GM19193 (cell line): ENCODE data around the gene KIAA0825.

Source experiments
- POLR2A ChIP-seq: IDR thresholded peaks from 4 replicates; pipeline ENCODE4 v1.6.1; 2011; ENCODE audit not compliant: insufficient read depth, insufficient read length; ENCODE audit errors: extremely low read depth

The KIAA0825 gene

DNA sequence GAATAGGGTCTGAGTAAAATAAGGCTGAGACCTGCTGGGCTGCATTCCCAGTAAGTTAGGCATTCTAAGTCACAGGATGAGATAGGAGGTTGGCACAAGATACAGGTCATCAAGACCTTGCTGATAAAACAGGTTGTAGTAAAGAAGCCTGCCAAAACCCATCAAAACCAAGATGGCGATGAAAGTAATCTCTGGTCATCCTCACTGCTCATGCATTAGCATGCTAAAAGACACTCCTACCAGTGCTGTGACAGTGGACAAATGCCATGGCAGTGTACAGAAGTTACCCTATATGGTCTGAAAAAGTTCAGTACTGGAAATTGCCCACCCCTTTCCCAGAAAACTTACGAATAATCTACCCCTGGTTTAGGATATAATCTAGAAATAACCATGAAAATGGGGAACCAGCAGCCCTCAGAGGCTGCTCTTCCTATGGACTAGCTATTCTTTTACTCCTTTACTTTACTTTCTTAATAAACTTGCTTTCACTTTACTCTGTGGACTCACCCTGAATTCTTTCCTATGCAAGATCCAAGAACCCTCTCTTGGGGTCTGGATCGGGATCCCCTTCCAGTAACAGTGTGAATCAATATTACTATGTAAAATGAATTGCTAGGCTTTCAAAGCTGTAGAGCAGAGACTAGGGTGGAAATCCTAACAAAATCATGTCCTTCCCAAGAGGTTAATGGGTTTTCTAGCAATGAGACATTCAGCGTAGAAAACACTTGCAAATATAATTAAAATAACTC, 257.8 kb downstream of the KIAA0825 start:
- TF ChIP-seq POLR2A: no peak

DNA sequence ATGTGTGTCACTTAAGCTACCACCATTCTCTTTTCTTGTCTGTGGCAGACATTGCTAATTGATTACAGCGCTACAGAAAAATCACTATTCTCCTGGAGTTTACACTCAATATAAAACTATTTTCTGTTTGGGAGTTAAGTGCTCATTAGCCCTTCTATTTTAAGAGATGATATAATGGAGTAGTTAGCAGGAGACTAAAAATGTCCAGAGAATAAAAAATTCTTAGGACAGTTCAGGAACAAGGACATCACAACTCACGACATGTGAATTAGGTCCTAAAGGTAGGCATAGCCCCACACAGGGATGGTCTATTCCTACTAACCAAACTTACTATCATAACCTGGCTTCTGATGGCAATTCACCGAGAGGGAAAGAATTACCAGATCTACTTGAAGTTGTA, 258.5 kb downstream of the KIAA0825 start:
- TF ChIP-seq POLR2A: no peak

DNA sequence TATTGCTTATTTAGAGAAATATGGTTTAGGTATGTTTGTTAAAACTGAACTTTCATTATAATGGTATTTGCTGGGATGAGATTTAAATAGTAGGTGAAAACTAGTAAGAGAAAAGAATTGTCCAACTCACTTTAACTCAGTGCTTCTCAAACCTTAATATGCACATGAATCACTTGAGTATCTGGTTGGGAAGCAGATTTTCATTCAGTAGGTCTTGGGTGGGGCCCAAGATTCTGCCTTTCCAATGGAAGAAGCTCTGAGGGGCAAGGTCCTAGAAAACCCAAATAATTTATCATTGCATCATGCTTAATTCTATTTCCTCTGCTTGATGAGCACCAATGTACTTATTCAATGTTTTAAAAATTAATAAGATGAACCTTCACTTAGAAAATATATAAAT, 262.6 kb downstream of the KIAA0825 start:
- no peak for TF ChIP-seq POLR2A

DNA sequence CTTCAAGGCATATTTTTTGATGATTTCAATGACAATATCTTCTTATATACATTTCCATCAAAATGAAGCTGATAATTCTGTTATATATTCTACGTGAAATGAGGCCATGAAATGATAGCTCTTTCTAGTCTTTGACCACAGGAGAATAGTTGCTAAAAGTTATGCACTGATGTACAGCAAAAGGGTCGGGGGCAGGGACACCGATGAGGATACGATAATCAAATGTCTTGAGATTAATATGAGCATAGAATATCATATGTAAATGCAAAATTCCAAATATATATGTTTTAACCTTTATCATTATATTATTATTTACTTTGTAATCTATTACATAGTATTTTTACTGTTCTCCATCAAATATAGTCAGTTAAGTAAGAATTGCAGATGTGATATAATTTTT, 264.8 kb downstream of the KIAA0825 start:
- TF ChIP-seq POLR2A: no peak

DNA sequence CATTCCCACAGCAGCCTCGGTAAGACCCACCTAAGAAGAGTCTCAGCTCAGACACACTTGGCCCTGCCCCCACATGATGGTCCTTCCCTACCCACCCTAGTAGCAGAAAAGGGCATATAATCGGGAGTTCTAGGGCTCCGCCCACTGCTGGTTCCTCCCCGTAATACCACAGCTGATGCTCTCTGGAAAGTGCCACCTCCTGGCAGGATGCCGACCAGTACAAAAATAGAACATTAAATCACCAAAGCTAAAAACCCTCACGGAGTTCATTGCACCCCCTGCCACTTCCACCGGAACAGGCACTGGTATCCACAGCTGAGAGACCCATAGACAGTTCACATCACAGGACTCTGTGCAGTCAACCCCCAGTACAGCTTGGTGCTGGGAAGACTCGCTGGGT, 271.3 kb downstream of the KIAA0825 start:
- no peak for TF ChIP-seq POLR2A

DNA sequence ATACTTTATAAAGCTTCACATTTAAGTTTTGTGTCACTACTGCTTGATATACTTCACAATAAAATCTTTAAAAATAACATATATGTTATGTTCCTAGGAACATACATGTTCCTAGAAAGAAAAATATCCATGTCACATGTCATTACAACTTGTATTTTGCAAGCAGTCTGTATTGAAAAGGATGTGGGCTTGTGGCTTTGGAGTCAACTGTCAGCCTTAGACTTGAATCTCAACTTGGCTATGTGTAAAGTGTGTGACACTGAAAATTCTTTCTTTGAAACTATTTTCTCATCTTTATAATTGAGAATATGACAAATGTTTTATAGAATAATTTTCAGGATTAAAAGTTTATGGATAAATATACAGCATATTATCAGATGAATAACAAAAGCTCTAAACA, 273.1 kb downstream of the KIAA0825 start:
- no peak for TF ChIP-seq POLR2A

DNA sequence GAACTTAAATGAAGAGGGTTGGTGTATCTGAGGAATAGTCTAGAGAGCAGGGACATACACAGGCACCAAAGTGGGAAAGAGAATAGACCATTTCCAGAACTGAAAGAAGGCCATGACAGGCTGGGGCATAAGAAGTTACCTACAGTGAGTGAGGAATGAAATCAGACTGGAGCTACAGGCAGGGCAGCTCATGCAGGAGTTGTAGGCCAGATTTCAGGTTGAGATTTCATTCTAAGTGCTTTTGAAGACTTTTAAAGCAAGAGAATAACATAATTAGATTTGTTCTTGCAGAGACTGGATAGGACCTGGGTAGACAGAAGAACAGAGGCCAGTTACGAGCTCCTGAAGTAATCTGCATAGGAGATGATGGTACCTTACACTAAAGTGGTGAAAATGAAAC, 280.8 kb downstream of the KIAA0825 start:
- TF ChIP-seq POLR2A: no peak

GRCh38 chr5:94335936-94336335, 282.5 kb downstream of the KIAA0825 start:
- no peak for TF ChIP-seq POLR2A

- TF ChIP-seq POLR2A: no peak
Measured at GRCh38 chr5:94329115-94329514, 289.3 kb downstream of the KIAA0825 start.

GRCh38 chr5:94326586-94326985, 291.8 kb downstream of the KIAA0825 start:
- no peak for TF ChIP-seq POLR2A

GRCh38 chr5:94316916-94317838, 301.2 kb downstream of the KIAA0825 start:
- no peak for TF ChIP-seq POLR2A

DNA sequence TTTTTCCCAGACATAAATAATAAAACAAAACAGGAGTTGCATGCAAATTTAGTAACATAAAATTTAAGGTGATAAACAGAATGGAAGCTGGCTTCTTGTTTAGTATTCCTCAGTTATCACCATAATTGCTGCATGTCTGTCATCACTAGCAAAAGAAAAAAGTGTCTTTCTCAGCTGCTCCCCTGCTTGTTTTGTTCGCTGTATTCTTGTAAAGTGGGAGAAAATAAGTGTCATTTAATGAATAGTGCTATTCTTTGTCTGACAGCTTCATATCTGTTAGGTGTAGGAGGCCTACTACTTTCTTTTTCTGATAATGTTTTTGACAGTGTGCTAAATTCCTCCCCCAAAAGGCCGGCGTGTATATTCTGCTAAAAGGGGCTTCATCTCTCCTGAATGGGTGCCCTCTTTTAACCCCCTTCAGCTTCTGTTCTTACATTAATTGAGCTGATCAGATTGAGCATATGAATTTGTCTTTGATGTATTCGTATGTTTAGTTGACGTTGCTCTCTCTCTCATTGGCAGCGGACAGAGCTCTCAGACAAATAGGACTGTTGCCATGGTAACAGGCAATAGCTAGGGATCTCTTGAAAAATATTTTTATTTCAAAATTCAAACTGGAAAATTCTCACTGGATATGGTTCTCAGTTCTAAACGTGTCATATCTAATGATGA, 303.8 kb downstream of the KIAA0825 start:
- TF ChIP-seq POLR2A: no peak

DNA sequence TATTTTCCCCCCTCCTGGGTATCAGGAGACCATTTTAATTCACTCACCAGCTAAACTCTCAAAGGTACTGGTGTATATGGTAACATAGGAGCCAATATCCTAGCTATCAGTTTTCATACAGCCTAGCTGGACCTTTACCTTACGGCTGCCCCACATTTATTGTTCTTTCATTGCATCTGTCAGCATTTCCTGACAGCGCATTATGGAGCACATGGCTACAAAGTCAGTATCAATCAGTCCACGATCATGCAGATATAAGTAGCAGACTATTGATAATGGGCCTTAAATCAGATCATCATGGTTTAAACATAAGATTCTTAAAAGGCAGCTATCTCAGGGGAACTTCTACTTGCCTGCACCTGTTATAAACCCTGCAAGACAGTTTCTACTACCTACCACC, 304.7 kb downstream of the KIAA0825 start:
- TF ChIP-seq POLR2A: no peak

- no peak for TF ChIP-seq POLR2A
Measured at GRCh38 chr5:94313188-94313587, 305.2 kb downstream of the KIAA0825 start.

- no peak for TF ChIP-seq POLR2A
Measured at GRCh38 chr5:94312298-94312697, 306.1 kb downstream of the KIAA0825 start.
